HG03432 (cell line): Measurements from ENCODE around the gene MTMR3.

Experiments used
- ATAC-seq: cut with Tn5 transposase; IDR thresholded peaks from one replicate; pipeline ENCODE4 v1.9.1; 2021; ENCODE audit warnings: mild to moderate bottlenecking, moderate library complexity; ENCODE audit not compliant: unreplicated experiment

MTMR3 gene

DNA sequence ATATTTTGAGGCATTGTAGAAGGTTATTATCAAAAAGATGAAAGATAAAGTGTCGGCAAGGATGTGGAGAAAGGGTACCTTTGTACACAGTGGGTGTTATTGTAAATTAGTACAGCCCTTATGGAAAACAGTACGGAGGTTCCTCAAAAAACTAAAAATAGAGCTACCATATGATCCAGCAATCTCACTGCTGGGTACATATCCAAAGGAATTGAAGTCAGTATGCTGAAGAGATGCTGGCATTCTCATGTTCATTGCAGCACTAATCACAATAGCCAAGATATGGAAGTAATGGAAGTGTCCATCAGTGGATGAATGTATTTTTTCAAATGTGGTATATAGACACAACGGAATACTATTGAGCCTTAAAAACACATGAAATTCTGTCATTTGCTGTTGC lies 15.1 kb upstream of the MTMR3 start:
- ATAC-seq: no peak

DNA sequence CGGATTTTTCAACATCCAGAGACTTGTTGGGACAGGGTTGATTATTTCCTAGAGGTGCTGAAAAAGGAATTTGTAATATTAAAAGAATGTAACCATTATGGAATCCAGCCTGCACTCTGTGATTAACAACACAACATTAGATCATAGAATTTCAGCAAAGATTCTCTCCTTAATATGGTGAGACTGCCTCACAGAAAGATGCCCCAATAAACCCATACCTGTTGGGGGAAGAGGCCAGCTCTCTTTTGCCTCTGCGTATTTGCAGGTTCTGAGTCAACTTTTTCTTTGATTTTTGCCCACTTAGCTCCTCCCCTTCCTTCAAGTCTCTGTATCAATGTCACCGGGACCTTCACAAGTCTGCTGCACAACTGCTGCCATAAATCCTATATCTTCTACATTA lies 12.4 kb upstream of the MTMR3 start:
- no peak for ATAC-seq

DNA sequence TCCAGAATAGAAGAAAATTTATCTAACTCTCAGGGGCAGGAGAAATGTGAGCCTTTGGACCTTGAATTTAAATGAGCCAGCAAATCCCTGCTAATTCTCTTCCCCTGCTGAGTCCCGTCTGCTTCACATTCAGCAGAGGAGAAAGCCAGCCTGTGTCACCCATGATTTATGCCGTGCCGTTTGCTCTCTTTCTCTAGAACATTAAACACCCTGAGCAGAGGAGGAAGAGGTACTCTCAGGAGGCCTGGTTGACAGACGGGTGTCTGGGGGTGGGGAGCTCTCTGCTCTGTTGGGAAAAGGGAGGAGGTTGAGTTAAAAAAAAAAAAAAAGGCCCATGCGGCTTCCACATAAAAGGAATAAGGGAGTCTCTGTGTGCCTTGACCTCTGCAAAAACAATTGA lies 11.3 kb upstream of the MTMR3 start:
- no peak for ATAC-seq

DNA sequence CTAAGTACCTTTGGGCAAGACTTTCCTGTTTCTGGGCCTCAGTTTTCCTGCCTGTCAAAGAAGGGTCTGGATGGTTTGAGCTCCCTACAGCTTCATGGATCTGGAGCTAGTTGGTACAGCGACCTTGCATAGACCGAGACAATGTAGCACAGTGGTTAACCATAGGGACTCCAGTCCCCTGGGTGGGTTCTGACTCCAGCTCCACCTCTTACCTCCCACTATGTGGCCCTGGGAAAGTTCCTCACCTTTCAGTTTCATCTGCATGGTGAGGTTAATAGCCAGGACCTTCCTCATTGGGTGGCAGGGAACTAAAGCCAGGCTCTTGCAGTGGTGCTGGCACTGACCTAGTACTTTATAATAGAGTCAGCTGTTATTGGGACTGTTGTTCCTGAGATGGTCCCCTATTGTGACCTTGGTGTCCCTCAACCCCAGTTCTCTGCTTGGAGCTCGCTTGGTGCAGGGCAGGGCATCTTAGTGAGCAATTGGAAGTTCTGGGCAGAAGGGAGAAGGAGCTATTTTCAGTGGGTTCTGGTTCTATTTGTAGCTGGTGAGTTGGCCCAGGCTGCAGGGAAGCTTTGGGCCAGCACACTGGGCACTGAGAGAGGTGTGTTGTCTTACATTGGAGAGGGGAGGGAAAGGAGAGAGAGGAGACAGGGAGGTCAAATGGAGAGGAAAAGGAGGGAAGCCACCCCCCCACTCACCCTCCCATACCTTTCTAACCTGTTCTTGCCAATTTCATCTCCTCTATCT lies 10.7 kb upstream of the MTMR3 start:
- ATAC-seq: no peak

DNA sequence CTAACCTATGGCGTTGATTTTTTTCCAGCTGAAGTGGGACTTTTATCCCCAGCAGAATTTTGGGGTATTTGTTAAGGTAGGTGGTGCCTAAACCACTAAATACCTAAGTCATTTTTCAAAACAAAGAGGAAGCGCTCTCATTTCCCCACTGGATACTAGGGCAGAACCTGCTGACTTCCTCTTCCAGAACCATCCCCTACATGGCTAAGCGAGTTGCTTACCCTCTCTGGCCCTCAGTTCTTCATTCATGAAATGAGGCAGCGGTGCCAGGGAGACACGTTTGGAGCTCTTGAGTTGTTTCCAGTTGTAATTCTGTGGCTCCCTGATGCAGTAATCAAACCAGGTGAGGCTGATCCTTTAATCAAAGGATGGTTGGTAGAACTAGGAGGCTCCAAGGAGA lies 10.0 kb upstream of the MTMR3 start:
- ATAC-seq: no peak

DNA sequence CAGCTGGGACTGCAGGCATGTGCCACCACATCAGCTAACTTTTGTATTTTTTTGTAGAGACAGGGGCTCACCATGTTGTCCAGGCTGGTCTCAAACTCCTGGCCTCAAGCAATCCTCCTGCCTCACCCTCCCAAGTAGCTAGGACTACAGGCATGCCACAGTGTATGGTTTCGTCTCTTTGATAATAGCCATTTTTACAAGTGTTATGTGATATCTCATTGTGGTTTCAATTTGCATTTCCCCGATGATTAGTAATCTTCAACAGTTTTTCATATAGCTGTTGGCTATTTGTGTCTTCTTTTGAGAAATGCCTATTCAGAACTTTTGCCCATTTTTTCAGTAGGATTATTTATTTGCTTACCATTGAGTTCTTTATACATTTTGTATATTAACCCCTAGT lies 9.0 kb upstream of the MTMR3 start:
- no peak for ATAC-seq

DNA sequence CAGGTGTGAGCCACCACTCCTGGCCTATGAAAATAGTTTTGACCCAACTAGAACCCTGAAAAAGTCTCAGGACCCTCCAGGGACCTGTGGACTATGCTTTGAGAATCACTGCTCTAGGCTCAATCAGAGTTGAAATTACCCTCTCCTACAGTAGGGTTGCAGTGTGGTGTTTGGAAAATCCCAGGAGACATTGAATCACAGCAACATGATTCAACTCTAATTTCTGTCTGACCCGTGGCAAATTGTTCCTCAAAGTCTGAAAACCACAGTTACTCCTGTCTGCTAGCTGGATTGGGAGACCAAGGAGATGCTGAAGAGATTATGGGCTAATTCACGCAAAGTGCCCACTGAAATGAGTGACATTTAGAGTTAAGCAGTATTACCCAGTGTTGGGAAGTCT lies 5.4 kb upstream of the MTMR3 start:
- ATAC-seq: no peak

DNA sequence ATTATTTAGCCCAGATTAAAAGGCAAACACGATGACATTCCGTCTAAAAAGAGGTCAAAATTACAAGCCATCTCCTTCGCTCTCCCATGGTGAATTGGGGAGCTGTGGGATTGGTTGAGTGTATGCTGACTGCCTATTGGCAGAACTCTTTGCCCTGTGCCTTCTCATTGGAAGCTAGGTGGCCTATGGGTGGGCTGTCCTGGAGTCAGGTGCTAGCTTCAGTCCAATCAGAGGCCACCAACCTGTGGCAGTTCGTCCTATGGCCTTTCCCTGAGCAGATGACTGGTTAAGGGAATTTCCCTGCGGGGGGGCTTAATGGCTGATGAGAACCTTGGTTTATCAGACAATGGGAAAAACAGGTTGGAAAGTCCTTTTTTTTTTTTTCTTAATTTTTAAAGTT lies 3.2 kb upstream of the MTMR3 start:
- no peak for ATAC-seq

DNA sequence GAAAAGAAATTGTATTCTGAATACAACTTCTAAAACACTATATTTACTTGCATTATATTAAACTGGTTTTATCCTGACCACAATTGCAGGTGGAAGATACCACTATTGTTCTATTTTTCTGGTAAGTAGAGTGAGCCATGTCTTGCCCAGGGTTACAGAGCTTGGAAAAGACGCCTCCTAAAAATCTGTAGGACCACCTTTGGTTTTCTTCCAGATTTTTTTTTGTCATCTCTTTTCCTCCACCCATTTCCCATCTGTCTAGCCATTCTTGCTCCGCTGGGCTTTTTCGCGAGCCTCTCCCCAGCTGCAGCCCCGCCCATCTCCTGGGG lies 294 bp upstream of the MTMR3 start:
- peak; percentile 68 for ATAC-seq

DNA sequence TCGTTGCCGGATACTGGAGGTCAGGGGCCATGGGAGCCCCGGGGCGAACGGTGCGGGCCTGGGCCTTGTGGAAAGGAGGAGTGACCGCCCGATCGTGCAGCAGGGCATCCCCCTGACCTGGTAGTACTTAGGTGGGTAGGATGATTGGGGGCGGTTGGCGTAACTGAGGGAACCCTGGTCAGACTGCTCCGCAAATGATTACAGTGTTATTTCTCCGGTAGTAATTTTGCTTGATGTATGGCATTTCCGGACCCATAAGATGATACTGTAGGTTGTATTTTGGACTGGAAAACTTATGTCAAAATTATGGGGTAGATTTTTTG lies 762 bp downstream of the MTMR3 start:
- ATAC-seq: no peak

DNA sequence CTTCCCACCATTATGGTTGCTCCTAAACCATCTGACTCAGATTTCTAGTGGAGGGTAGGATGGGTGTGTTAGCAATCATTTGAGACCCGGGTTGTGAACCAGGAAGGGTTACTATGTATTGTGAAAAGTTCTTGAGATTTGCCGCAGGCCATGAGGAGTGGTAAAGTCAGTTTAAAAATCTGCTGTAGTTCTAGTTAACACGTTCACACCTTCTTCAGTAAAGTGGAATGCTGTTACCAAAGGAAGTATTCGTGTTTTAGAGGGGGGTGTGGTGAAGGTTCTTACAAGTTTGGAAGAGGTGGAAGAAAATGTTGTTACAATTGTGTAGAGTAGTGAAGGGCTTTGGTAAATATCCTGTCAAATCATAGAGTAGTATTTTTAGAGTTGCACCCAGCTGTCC lies 2.6 kb downstream of the MTMR3 start:
- no peak for ATAC-seq

DNA sequence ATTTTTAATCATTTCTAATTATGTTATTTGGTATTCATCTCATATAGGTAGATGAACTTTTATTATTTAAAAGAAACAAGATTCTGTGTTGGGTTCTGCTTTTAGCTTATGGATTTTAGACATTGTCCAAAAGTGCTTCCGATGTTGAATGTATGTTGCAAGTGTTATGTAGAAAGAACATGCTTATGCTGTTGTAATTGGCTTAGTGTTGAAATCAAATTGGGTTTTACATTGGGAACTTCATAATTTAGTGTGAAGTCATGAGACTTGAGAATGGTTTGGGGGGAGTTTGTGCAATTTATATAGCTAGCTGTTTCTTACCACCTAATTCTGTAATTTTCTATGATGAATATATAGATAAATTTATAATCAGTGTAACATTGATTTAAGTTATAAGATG lies 3.6 kb downstream of the MTMR3 start:
- no peak for ATAC-seq

DNA sequence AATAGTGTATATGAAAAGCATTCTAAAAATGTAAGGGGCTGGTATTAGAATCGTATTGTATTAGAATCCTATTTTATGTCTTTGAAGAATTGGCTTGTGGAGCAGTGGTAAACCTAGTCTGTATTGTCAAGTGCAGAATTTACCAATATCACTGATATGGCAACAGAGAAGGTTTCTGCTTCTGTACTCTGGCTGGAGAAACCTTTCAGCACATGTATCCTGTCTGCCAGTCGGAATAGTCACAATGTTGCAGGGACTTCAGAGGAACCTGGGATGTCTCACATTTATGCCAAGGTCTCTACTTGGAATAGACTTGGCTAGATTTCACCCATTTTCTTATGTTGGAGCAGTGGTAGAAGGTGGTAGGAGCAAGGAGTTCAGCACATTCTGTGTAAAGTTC lies 4.4 kb downstream of the MTMR3 start:
- no peak for ATAC-seq

DNA sequence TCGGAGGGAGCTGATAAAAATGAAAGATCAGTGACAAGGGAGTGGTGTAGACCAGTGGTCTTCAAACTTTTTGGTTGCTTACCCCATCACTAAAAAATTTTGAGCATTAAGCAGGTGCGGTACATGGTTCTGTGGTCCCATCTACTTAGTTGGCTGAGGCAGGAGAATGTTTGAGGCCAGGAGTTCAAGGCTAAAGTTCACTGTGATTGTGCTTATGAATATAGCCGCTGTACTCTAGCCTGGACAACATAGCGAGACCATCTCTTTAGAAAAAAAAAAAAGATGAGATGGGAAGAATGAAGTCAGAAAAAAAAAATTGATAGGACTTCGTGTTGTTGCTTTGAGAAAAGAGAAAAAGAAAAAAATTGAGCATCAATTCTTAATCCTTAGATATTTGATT lies 7.8 kb downstream of the MTMR3 start:
- ATAC-seq: no peak

DNA sequence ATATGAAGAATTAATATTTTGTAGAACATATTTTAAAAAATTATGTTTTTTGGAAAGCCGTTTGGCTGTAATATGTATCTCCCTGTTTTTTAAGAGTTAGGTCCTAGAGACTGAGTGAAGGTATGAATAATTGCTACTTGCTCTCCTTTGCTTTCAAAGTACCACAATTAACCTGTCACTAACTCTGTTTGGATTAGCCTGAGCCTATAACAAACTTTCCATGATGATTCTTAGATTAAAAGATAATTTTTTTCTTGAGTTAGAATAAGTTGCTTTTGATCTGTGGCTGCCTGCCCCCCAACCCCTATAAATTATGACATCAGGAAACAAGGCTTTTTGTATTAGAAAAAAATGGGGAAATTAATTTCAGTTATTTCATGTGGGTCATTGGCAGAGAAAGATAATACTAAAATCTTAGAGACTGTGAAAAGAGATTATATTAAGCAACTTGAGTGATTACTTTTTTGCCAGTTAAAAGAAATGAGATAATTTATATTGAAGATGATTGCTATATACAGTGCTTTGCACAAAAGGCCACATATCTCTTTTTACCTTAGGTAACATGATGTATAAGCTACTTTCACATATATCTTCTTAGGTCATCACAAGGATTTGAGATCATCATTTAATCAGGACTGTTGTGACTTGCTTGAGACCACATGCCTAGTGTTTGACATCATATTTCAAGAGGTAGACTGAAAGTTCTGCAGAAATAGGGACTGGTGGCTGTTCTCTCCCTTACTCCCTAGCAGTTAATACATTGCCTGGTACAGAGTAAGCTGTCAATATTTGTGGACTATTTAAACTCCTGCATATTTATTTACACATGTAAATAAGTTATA lies 9.6 kb downstream of the MTMR3 start:
- no peak for ATAC-seq

DNA sequence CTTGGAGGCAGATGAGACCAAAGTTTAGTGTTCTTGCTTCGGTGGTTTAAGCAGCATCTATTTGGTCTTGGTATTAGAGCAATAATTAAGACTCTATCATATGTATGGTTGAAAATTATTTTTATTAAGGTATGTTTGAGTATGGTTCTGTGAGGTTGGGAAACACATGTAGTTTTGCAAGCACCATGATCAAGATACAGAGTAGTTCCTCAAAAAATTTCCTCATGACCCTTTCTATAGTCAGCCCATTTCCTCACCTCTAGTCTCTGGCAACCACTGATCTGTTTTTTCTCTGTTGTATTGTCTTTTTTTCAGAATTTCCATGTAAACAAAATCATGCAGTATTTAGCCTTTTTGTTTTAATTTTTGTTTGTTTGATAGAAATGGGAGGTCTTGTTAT lies 18.4 kb downstream of the MTMR3 start:
- ATAC-seq: no peak

DNA sequence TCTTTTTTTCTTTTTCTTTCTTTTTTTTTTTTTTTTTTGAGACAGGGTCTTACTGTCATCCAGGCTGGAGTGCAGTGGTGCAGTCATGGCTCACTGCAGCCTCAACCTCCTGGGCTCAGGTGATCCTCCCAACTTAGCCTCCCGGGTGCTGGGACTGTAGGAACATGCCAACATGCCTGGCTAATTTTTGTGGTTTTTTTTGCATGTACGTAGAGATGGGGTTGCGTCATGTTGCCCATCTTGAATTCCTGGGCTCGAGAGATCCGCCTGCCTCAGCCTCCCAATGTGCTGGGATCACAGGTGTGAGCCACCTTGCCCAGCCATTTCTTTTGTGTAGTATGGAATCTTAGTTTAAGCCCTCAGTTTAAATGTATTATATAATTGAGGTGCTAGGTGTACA lies 20.4 kb downstream of the MTMR3 start:
- ATAC-seq: no peak

DNA sequence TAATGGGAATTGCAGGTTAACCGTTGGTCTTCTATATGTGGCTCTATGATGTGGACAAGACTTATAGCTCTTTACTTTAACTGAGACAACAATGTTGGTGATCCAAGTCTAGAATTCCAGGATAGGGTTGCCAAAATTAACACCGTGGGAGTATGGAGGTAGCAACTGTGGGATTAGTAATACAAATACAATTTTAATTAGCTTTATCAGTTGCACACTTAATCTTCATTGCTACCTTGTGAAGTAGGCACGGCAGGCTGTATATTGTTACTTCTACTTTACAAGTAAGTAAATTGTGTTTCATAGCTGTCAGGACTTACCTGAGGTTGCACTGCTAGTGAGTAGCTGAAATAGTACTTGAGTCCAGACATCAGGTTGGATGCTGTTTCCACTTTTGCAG lies 21.0 kb downstream of the MTMR3 start:
- ATAC-seq: no peak

DNA sequence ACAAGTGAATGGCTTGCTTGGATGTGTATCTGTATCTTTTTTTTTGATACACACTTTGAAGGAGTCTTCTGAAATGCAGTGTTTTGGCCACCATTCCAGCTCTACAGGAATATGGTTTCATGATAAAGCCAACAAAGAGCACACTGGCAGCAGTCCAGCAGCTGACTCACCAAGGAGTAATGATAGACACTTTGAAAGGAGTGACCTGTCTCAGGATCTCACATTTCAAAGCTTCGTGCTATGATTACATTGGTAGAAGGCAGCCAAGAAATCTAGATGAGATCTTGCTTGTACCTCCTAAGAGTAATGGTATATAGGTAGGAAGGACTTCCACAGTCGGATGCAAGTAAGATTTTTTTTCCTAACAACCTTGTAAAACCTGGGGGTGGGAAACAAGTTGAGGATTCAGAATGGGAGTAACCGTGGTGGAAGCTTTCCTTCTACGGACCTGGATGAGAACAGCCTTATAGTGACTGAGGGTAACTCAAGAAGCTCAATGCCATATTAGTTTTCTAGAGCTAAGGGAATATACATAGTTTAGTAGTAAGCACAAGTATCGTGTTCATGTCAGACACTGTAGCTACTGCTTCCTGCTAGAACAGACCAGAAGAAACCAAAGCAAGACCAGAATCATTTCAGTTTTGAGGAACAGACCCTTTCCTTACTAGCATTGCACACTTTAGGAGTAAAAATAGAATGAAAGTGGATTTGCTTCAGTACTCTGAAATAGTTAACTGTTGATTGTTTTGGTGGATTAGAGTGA lies 25.0 kb downstream of the MTMR3 start:
- no peak for ATAC-seq

DNA sequence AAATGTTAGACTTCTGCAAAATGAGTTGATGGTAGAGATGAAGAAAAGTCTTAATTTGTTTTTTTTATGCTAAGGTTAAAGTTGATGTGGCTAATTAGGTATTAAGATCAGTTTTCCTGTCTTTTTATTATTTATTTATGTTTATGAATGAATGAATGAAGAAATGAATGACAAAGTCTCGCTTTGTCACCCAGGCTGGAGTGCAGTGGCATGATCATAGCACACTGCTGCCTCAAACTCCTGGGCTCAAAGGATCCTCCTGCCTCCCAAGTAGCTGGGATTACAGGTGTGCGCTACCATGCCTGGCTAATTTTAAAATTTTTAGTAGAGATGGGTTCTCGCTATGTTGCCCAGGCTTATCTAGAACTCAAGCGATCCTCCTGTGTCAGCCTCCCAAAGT lies 29.2 kb downstream of the MTMR3 start:
- ATAC-seq: no peak

DNA sequence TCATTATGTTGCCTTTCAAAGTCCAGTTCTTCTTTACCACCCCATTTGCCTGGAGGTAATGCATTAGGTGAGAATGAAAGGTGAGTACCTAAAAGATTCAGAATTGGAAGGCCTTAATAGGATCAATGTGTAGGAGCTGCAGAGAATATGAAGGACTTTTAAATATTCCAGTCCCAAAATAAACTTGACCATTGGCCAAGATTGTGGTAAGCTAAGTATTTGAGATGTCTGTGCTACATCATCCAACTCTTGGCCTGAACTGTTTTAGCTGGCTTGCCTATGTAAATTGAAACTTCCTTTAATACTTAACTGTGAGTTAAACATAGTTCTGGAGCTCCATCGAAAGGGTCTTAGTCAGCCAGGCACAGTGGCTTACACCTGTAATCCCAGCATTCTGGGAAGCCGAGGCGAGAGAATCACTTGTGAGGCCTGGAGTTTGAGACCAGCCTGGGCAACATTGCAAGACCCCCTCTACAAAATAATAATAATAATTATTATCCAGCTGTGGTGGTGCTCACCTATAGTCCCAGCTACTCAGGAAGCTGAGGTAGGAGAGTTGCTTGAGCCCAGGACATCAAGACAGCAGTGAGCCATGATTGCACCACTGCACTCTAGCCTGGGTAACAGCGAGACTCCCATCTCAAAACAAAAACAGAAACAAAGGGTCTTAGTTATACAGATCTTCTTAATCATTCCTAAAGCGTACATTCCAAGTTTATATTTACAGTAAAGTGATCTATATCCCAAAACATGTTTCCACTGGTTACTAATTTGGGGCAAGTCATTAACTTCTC lies 29.8 kb downstream of the MTMR3 start:
- no peak for ATAC-seq
